ENCODE data around the gene FAM81A. TPM values are rescaled to one million over a fixed set of nuclear protein-coding genes. Genes with fewer than 3 reads are reported as not detected.

FAM81A gene
- polyA plus RNA-seq, 4 donors: 18.5 to 29.4 (median 18.8) TPM

DNA sequence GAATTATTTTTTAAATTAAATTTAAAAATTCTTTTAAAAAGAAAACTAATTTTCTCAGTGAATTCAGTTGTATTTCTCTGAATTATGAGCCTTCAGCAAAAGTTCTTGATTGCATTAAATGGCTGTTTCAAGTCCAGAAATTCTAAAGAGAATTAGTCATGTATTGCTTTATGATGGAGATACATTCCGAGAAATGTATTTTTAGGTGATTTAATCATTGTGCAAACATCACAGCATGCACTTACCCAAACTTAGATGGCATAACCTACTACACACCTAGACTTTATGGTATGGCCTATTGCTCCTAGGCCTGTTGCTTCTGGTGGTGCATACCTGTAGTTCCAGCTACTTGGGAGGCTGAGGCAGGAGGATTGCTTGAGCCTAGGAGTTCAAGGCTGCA lies 129.3 kb downstream of the FAM81A start:
- no peak for DNase-seq (ENCODE audit: low read depth in 4 of 4, low spot score in 2 of 4)

DNA sequence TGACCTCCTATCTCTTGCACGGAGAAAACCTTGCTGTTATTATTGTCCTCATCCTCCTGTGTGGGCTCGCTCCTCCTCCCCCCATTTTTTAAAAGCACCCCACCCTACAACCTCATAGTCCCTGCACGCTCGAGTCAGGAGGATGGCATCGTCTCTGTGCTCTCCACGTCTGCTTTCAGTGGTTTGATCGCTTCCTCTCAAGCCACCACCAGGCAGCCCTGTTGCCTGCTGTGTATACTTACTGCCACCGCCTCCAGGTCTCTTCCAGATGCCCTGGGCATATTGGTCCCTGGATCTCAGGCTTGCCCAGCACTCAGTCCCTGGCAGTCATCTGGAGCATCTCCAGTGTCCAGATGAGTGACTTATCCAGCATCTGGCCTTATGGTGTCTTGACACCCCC lies 131.5 kb downstream of the FAM81A start:
- DNase-seq (ENCODE audit: low read depth in 4 of 4, low spot score in 2 of 4): no peak

DNA sequence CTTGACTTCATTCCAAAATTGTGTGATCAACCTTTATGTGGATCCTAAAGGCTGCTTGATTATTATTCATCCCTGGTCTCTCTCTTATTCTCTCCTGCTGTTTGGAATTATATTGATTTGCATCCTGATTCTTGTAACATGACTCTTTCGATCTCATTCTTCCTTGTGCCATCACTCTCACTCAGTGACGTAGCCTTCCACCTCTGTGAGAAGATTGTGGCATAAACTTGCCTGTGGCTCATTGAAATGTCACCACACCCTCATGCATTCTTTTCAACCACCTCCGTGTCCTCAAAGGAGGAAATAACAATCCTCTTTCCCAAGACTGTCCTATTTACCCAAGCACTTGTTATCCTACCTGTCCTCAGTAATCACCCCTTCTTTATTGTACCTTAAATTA lies 132.3 kb downstream of the FAM81A start:
- DNase-seq (ENCODE audit: low read depth in 4 of 4, low spot score in 2 of 4): no peak

DNA sequence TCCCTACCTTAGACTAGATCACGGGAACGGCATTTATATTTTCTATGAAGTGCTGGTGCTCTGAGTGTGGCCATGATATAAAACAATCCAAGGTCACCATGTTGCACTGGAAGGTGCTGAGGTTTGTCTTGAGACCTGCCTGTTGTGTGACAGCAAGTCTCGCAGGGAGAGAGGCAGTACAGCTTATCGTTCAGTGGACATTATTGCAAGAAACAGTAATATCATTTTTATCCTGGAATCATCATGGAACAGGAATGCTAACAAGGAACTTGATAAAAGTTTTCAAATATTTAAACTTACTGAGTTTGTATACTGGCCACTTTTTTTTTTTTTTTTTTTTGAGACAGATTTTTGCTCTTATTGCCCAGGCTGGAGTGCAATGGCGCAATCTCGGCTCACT lies 133.6 kb downstream of the FAM81A start:
- DNase-seq (ENCODE audit: low read depth in 4 of 4, low spot score in 2 of 4): no peak

Other genes with a start within 250 kb of the FAM81A start
- under 1 TPM in 3 of 4 donors, not detected in 1; 0.08 to 0.52 (median 0.33) TPM for gene LDHAL6B, start 231.3 kb upstream of the FAM81A start, polyA plus RNA-seq (ENCODE audit: insufficient read length in 4 of 4)
- gene MYO1E, start 65.3 kb upstream of the FAM81A start, polyA plus RNA-seq (ENCODE audit: insufficient read length in 4 of 4): 100 to 1,000 TPM; 138 to 174 (median 146) TPM
- gene GCNT3, start 173.6 kb downstream of the FAM81A start, polyA plus RNA-seq (ENCODE audit: insufficient read length in 4 of 4): 1 to 10 TPM in 1 of 4 donors, under 1 TPM in 3; 0.21 to 1.4 (median 0.59) TPM
- gene GTF2A2, start 219.3 kb downstream of the FAM81A start, polyA plus RNA-seq (ENCODE audit: insufficient read length in 4 of 4): 100 to 1,000 TPM; 115 to 167 (median 128) TPM

Measured in left renal cortex interstitium (tissue), 4 donors.